Adrenal gland (tissue), 12 donors: ENCODE measurements around the gene MAML2. TPM values are rescaled to one million over a fixed set of nuclear protein-coding genes. Genes with fewer than 3 reads are reported as not detected.

Experiments used
- DNase-seq, 7 donors: peaks; one replicate each; pipeline ENCODE4 v3.0.0-alpha.2; 2019 to 2020
- H3K27ac ChIP-seq, 5 donors: fragments of 200-600 bp; sonication (generic) in 4 of 5; 1 replicate in 3 of 5; 2 replicates in 2 of 5; pipeline versions ENCODE4 v1.5.1 to v1.8.0; 2016 to 2020; ENCODE audit warnings: mild to moderate bottlenecking in 1 of 5
- H3K27me3 ChIP-seq: fragments of 200-600 bp; 2 replicates; pipeline ENCODE4 v1.8.0; 2021
- H3K36me3 ChIP-seq, 2 donors: fragments of 200-600 bp; replicated peaks in 1 of 2; 1 replicate in 1 of 2; 2 replicates in 1 of 2; pipeline versions ENCODE4 v1.5.1 to v1.8.0; 2018 to 2022
- H3K4me1 ChIP-seq, 2 donors: fragments of 200-600 bp; replicated peaks in 1 of 2; 1 replicate in 1 of 2; 2 replicates in 1 of 2; pipeline versions ENCODE4 v1.5.1 to v1.8.0; 2018 to 2021
- H3K4me3 ChIP-seq, 4 donors: fragments of 200-600 bp; sonication (generic) in 3 of 4; one replicate each; pipeline ENCODE4 v1.5.1; 2016 to 2018
- H3K9me3 ChIP-seq, 3 donors: fragments of 200-600 bp; sonication (generic) in 1 of 3; replicated peaks in 1 of 3; 1 replicate in 2 of 3; 2 replicates in 1 of 3; pipeline versions ENCODE4 v1.5.1 to v1.8.0; 2016 to 2021
- POLR2A ChIP-seq, 2 donors: fragments of 450-650 bp; IDR thresholded peaks; one replicate each; pipeline ENCODE4 v1.6.1; 2017; ENCODE audit warnings: antibody characterized with exemption in 2 of 2, mild to moderate bottlenecking in 2 of 2, moderate library complexity in 1 of 2
- whole genome bisulfite sequencing, 4 donors: extraction: QIAGEN DNeasy Blood & Tissue Kit in 2 of 4; methylation state at CpG; one replicate each; pipeline versions ENCODE4 v1.1.5 to v1.1.7; 2013 to 2017; 5-methylcytosine and 5-hydroxymethylcytosine counted together
- intact Hi-C, 2 donors: fragments of 100-400 bp; cut with DNase I; formaldehyde crosslinking; loops; one replicate each; pipeline versions ENCODE4 v1.14.1 to v1.15.0; 2022 to 2023
- polyA plus RNA-seq, 3 donors: library from polyadenylated mRNA; stranded (reverse); fragments of 200-250 nt in 2 of 3; fragments of 350-450 nt in 1 of 3; fragmentation: Illumina TruSeq in 1 of 3; extraction: RNeasy Lipid Tissue Mini Kit (QIAGEN cat#74804) in 1 of 3; gene quantifications; one replicate each; pipeline ENCODE4 v1.2.3, GENCODE V29; 2013 to 2014
- total RNA-seq, 9 donors: library from RNA; depleted of rRNA in 4 of 9; stranded (reverse); fragments of >200 nt in 4 of 9; fragments of 120-200 nt in 1 of 9; fragmentation: NEBNext Ultra II Directional in 1 of 9; extraction: Animal tissue kit (Norgen Biotek cat#: 25700) in 1 of 9; gene quantifications; one replicate each; pipeline versions ENCODE4 v1.1.0 to v1.2.4, GENCODE V29; 2013 to 2023
- TF ChIP-seq, protein P1 (sequence below), 6 experiments: fragments of 450-650 bp in 4 of 6; fragments of 200-600 bp in 2 of 6; sonication (generic) in 1 of 6; IDR thresholded peaks; 1 replicate in 5 of 6; 2 replicates in 1 of 6; pipeline versions ENCODE4 v1.5.1 to v1.8.0; 2016 to 2021; ENCODE audit warnings: antibody characterized with exemption in 6 of 6, mild to moderate bottlenecking in 2 of 6, moderate library complexity in 1 of 6
- donor health status: healthy with polysubstance abuse.
- donor health status: Bipolar disorder and iron deficiency.
- donor health status: DM: yes; HTN: yes; CAD: no.
- donor health status: DM: no; HTN: no; CAD: no.
- donor health status: DM: no; HTN: no; CAD: no.
- donor health status: DM: yes; HTN: yes; CAD: no.

The MAML2 gene
- total and polyA plus RNA-seq, 12 donors, result 1.4 to 19.4 (median 7.6) TPM

DNA sequence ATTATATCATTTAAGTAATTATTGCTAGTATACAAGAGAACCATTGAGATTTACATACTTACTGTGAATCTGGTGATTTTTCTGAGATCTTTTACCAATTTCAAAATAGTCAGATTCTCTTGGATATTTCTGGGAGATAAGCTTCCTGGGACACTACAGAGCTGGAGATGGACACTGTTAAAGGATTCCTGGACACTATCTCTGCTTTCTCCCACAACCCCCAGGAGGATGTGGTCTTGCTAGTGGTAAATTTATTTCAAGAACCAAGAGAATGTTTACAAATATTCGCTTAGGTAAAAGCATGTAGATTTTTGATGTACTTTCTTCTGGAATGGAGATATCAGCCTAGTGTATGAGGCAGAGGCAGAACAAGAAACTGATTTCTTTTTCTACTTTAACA lies 33.8 kb upstream of the MAML2 start:
- intact Hi-C loops, result no loop called here
- H3K36me3 ChIP-seq, result no peaks in the 10 kb centered on the region
- 92 to 100% (median 94%) methylated on average over 1 of the region's 1 CpG for WGBS, 4 donors

DNA sequence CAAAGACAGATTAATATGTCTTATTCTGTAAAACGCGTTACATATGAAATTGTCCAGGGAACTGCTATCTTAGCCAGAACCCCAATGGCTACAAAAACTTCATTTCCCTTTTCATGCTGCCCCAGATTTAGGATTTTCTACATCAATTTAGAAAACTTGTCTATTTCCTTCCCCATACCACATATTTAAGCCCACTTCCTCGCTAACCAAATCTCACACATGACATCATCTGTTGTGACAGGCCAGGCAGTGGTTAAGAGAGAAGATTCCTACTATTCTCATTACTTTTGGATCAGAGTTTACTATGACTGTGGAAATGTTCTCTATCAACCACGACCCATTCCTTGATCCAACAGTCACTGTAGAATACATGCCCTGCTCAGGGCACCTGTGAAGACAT lies 30.8 kb upstream of the MAML2 start:
- TF ChIP-seq, protein P1, sequence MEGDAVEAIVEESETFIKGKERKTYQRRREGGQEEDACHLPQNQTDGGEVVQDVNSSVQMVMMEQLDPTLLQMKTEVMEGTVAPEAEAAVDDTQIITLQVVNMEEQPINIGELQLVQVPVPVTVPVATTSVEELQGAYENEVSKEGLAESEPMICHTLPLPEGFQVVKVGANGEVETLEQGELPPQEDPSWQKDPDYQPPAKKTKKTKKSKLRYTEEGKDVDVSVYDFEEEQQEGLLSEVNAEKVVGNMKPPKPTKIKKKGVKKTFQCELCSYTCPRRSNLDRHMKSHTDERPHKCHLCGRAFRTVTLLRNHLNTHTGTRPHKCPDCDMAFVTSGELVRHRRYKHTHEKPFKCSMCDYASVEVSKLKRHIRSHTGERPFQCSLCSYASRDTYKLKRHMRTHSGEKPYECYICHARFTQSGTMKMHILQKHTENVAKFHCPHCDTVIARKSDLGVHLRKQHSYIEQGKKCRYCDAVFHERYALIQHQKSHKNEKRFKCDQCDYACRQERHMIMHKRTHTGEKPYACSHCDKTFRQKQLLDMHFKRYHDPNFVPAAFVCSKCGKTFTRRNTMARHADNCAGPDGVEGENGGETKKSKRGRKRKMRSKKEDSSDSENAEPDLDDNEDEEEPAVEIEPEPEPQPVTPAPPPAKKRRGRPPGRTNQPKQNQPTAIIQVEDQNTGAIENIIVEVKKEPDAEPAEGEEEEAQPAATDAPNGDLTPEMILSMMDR (IDR thresholded peaks at IDR 0.05), result no peak
- whole genome bisulfite sequencing, 4 donors, result 92 to 94% (median 93%) methylated on average over 4 of the region's 4 CpGs
- Histone ChIP-seq H3K36me3 (no peaks in the 10 kb centered on the region), H3K27me3 (no peaks in the 10 kb centered on the region), H3K9me3 (no peaks in the 10 kb centered on the region), H3K27ac (no peak overlapping the region), H3K4me3 (no peak overlapping the region), H3K4me1 (no peaks in the 10 kb centered on the region)
- intact Hi-C loops, result no loop called here
- DNase-seq, result no peak

More for the DNA sequence above, 33.8 kb upstream of the MAML2 start:
- TF ChIP-seq POLR2A (IDR thresholded peaks at IDR 0.05), result no peak
- TF ChIP-seq, protein P1 (IDR thresholded peaks at IDR 0.05), result no peak
- no peak overlapping the region for H3K27ac ChIP-seq
- H3K27me3 ChIP-seq, result no peaks in the 10 kb centered on the region
- H3K9me3 ChIP-seq, result no peaks in the 10 kb centered on the region
- no peaks in the 10 kb centered on the region for H3K4me1 ChIP-seq
- no peak overlapping the region for H3K4me3 ChIP-seq
- DNase-seq, result no peak

DNA sequence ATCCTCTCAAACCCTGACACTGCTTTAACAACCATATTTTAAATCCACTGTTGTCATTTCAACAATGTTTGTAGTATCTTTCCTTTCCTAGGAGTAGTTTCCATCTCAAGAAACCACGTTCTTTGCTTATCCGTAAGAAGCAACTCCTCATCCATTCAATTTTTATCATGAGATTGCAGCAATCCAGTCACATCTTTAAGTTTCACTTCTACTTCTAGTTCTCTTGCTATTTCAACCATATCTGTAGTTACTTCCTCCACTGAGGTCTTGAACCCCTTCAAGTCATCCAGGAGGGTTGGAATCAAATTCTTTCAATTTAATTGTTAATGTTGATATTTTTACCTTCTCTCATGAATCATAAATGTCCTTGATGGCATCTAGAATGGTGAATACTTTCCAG lies 24.3 kb upstream of the MAML2 start:
- Histone ChIP-seq H3K27ac (no peak overlapping the region), H3K4me1 (no peaks in the 10 kb centered on the region), H3K36me3 (peaks cover 0 to 8% of the 10 kb centered on the region in 2 donors), H3K27me3 (no peaks in the 10 kb centered on the region), H3K9me3 (peaks cover 0 to 4% (median 0%) of the 10 kb centered on the region in 3 donors), H3K4me3 (no peak overlapping the region)
- no peak for TF ChIP-seq POLR2A (IDR thresholded peaks at IDR 0.05)
- TF ChIP-seq, protein P1 (IDR thresholded peaks at IDR 0.05), result no peak
- intact Hi-C loops, result no loop called here
- DNase-seq, result no peak
- WGBS, 4 donors, result 77 to 92% (median 91%) methylated on average over 2 of the region's 2 CpGs

DNA sequence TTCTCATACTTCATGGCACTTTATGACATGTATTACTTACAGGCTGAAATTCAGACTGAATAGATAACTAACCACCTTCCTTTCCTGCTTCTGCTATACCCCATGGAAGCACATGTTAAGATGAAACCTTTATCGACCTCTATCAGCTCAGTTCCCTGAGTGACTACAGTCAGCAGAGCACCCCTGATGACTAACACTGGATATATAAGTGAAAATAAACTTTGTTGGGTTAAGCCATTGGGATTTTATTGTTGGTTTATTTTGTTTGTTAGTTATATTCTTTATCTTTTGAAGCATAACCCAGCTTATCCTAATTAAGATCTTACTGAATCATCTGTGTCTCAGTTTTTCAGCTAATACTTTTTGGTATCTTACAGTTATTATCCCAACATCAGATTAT lies 23.0 kb upstream of the MAML2 start:
- H3K36me3 ChIP-seq, result peaks cover 0 to 8% of the 10 kb centered on the region in 2 donors
- TF ChIP-seq, protein P1 (IDR thresholded peaks at IDR 0.05), result no peak

More for the DNA sequence above, 23.0 kb upstream of the MAML2 start:
- H3K9me3 ChIP-seq, result peaks cover 0 to 4% (median 0%) of the 10 kb centered on the region in 3 donors
- intact Hi-C loops, result no loop called here
- WGBS, 4 donors, result 86 to 100% (median 94%) methylated on average over 1 of the region's 1 CpG
- no peak overlapping the region for H3K27ac ChIP-seq
- H3K4me3 ChIP-seq, result no peak overlapping the region
- H3K27me3 ChIP-seq, result no peaks in the 10 kb centered on the region
- H3K4me1 ChIP-seq, result no peaks in the 10 kb centered on the region
- no peak for DNase-seq
